ENCODE data around the gene PCDHA5.
A peak's percentile ranks its signal among the peaks of the same experiment; 100 is the strongest.
"Not testable (repeated sequence)": the region's sequence is repeated elsewhere in the genome, so short reads cannot be mapped to it uniquely, and the experiment has no call there.

PCDHA5 gene

GRCh38 chr5:140821375-140822280 is at the start of gene PCDHA5:
Gene PCDHA5, plus strand, starts transcription at chr5:140821613.
- peaks cover 4 to 9% of the 10 kb centered on the region in 2 donors for H3K9me3 ChIP-seq (ENCODE audit: control insufficient read depth in 1 of 2, low read length in 2 of 2)
- H3K4me1 ChIP-seq (ENCODE audit: control insufficient read depth in 1 of 2, insufficient read depth in 2 of 2, low read length in 2 of 2) = no peaks in the 10 kb centered on the region
- H3K27ac ChIP-seq (ENCODE audit: low read depth, low read length) = no peak within 1 kb of the TSS
- no peak within 1 kb of the TSS for H3K9ac ChIP-seq (ENCODE audit: low read depth in 1 of 2, low read length in 2 of 2)
- H3K27me3 ChIP-seq (ENCODE audit: control insufficient read depth in 1 of 2, insufficient read depth in 2 of 2, low read length in 2 of 2) = no peaks in the 10 kb centered on the region
- no peak within 1 kb of the TSS for H3K4me3 ChIP-seq (ENCODE audit: low read depth in 1 of 2, low read length in 2 of 2)
- no peaks in the 10 kb centered on the region for H3K36me3 ChIP-seq (ENCODE audit: control insufficient read depth in 1 of 2, insufficient read depth in 2 of 2, low read length in 2 of 2)

- H3K4me3 ChIP-seq (ENCODE audit: low read depth in 1 of 2, low read length in 2 of 2) = no peak overlapping the region
- no peaks in the 10 kb centered on the region for H3K27me3 ChIP-seq (ENCODE audit: control insufficient read depth in 1 of 2, insufficient read depth in 2 of 2, low read length in 2 of 2)
- no peak overlapping the region for H3K9ac ChIP-seq (ENCODE audit: low read depth in 1 of 2, low read length in 2 of 2)
- no peaks in the 10 kb centered on the region for H3K4me1 ChIP-seq (ENCODE audit: control insufficient read depth in 1 of 2, insufficient read depth in 2 of 2, low read length in 2 of 2)
- H3K36me3 ChIP-seq (ENCODE audit: control insufficient read depth in 1 of 2, insufficient read depth in 2 of 2, low read length in 2 of 2) = no peaks in the 10 kb centered on the region
- peaks cover 30 to 35% of the 10 kb centered on the region in 2 donors for H3K9me3 ChIP-seq (ENCODE audit: control insufficient read depth in 1 of 2, low read length in 2 of 2)
- no peak overlapping the region for H3K27ac ChIP-seq (ENCODE audit: low read depth, low read length)
These were observed 40.9 kb upstream of the PCDHA5 start for GRCh38 chr5:140780512-140780911.

- Histone ChIP-seq H3K4me1 (ENCODE audit: control insufficient read depth in 1 of 2, insufficient read depth in 2 of 2, low read length in 2 of 2) (no peaks in the 10 kb centered on the region), H3K27me3 (ENCODE audit: control insufficient read depth in 1 of 2, insufficient read depth in 2 of 2, low read length in 2 of 2) (no peaks in the 10 kb centered on the region), H3K36me3 (ENCODE audit: control insufficient read depth in 1 of 2, insufficient read depth in 2 of 2, low read length in 2 of 2) (no peaks in the 10 kb centered on the region), H3K4me3 (ENCODE audit: low read depth in 1 of 2, low read length in 2 of 2) (no peak within 1 kb of the TSS), H3K9ac (ENCODE audit: low read depth in 1 of 2, low read length in 2 of 2) (no peak within 1 kb of the TSS), H3K27ac (ENCODE audit: low read depth, low read length) (no peak within 1 kb of the TSS), H3K9me3 (ENCODE audit: control insufficient read depth in 1 of 2, low read length in 2 of 2) (peaks cover 37 to 45% of the 10 kb centered on the region in 2 donors)
These were observed 35.3 kb upstream of the PCDHA5 start, which contains the start of gene PCDHA1 for GRCh38 chr5:140785905-140786686. Gene PCDHA1, plus strand, starts transcription at chr5:140786140.

GRCh38 chr5:140787422-140787821 is 34.0 kb upstream of the PCDHA5 start:
- H3K9me3 ChIP-seq (ENCODE audit: control insufficient read depth in 1 of 2, low read length in 2 of 2) = peaks cover 35 to 38% of the 10 kb centered on the region in 2 donors
- H3K4me1 ChIP-seq (ENCODE audit: control insufficient read depth in 1 of 2, insufficient read depth in 2 of 2, low read length in 2 of 2); H3K27me3 ChIP-seq (ENCODE audit: control insufficient read depth in 1 of 2, insufficient read depth in 2 of 2, low read length in 2 of 2); H3K36me3 ChIP-seq (ENCODE audit: control insufficient read depth in 1 of 2, insufficient read depth in 2 of 2, low read length in 2 of 2); H3K9ac ChIP-seq (ENCODE audit: low read depth in 1 of 2, low read length in 2 of 2); H3K27ac ChIP-seq (ENCODE audit: low read depth, low read length); H3K4me3 ChIP-seq (ENCODE audit: low read depth in 1 of 2, low read length in 2 of 2): not testable (repeated sequence)

- H3K9me3 ChIP-seq (ENCODE audit: control insufficient read depth in 1 of 2, low read length in 2 of 2) = peaks cover 29 to 37% of the 10 kb centered on the region in 2 donors
- not testable (repeated sequence) for H3K27me3 ChIP-seq (ENCODE audit: control insufficient read depth in 1 of 2, insufficient read depth in 2 of 2, low read length in 2 of 2)
These were observed 33.4 kb upstream of the PCDHA5 start for GRCh38 chr5:140787849-140788504.

GRCh38 chr5:140791089-140791488 is 30.3 kb upstream of the PCDHA5 start:
- peaks cover 28 to 37% of the 10 kb centered on the region in 2 donors for H3K9me3 ChIP-seq (ENCODE audit: control insufficient read depth in 1 of 2, low read length in 2 of 2)
- H3K27me3 ChIP-seq (ENCODE audit: control insufficient read depth in 1 of 2, insufficient read depth in 2 of 2, low read length in 2 of 2) = no peaks in the 10 kb centered on the region

More at GRCh38 chr5:140787849-140788504, 33.4 kb upstream of the PCDHA5 start:
- not testable (repeated sequence) for H3K36me3 ChIP-seq (ENCODE audit: control insufficient read depth in 1 of 2, insufficient read depth in 2 of 2, low read length in 2 of 2); H3K9ac ChIP-seq (ENCODE audit: low read depth in 1 of 2, low read length in 2 of 2); H3K27ac ChIP-seq (ENCODE audit: low read depth, low read length); H3K4me3 ChIP-seq (ENCODE audit: low read depth in 1 of 2, low read length in 2 of 2); H3K4me1 ChIP-seq (ENCODE audit: control insufficient read depth in 1 of 2, insufficient read depth in 2 of 2, low read length in 2 of 2)

GRCh38 chr5:140794595-140795258 is 26.7 kb upstream of the PCDHA5 start, which contains the start of gene PCDHA2:
Gene PCDHA2, plus strand, starts transcription at chr5:140794852.
- Histone ChIP-seq H3K4me3 (ENCODE audit: low read depth in 1 of 2, low read length in 2 of 2) (peak within 1 kb of the TSS in 1 of 2 donors; percentile 8), H3K27me3 (ENCODE audit: control insufficient read depth in 1 of 2, insufficient read depth in 2 of 2, low read length in 2 of 2) (no peaks in the 10 kb centered on the region), H3K4me1 (ENCODE audit: control insufficient read depth in 1 of 2, insufficient read depth in 2 of 2, low read length in 2 of 2) (no peaks in the 10 kb centered on the region), H3K36me3 (ENCODE audit: control insufficient read depth in 1 of 2, insufficient read depth in 2 of 2, low read length in 2 of 2) (no peaks in the 10 kb centered on the region), H3K27ac (ENCODE audit: low read depth, low read length) (no peak within 1 kb of the TSS), H3K9me3 (ENCODE audit: control insufficient read depth in 1 of 2, low read length in 2 of 2) (peaks cover 24% of the 10 kb centered on the region in 2 donors), H3K9ac (ENCODE audit: low read depth in 1 of 2, low read length in 2 of 2) (no peak within 1 kb of the TSS)

More at GRCh38 chr5:140791089-140791488, 30.3 kb upstream of the PCDHA5 start:
- H3K4me3 ChIP-seq (ENCODE audit: low read depth in 1 of 2, low read length in 2 of 2) = no peak overlapping the region
- H3K4me1 ChIP-seq (ENCODE audit: control insufficient read depth in 1 of 2, insufficient read depth in 2 of 2, low read length in 2 of 2) = no peaks in the 10 kb centered on the region
- H3K9ac ChIP-seq (ENCODE audit: low read depth in 1 of 2, low read length in 2 of 2) = no peak overlapping the region
- H3K36me3 ChIP-seq (ENCODE audit: control insufficient read depth in 1 of 2, insufficient read depth in 2 of 2, low read length in 2 of 2) = no peaks in the 10 kb centered on the region
- H3K27ac ChIP-seq (ENCODE audit: low read depth, low read length) = no peak overlapping the region

GRCh38 chr5:140795259-140795641 is 26.2 kb upstream of the PCDHA5 start:
- Histone ChIP-seq H3K27ac (ENCODE audit: low read depth, low read length) (no peak overlapping the region), H3K4me3 (ENCODE audit: low read depth in 1 of 2, low read length in 2 of 2) (no peak overlapping the region), H3K9ac (ENCODE audit: low read depth in 1 of 2, low read length in 2 of 2) (no peak overlapping the region), H3K4me1 (ENCODE audit: control insufficient read depth in 1 of 2, insufficient read depth in 2 of 2, low read length in 2 of 2) (no peaks in the 10 kb centered on the region), H3K9me3 (ENCODE audit: control insufficient read depth in 1 of 2, low read length in 2 of 2) (peaks cover 24% of the 10 kb centered on the region in 2 donors), H3K36me3 (ENCODE audit: control insufficient read depth in 1 of 2, insufficient read depth in 2 of 2, low read length in 2 of 2) (no peaks in the 10 kb centered on the region), H3K27me3 (ENCODE audit: control insufficient read depth in 1 of 2, insufficient read depth in 2 of 2, low read length in 2 of 2) (no peaks in the 10 kb centered on the region)

GRCh38 chr5:140796072-140796717 is 25.2 kb upstream of the PCDHA5 start:
- H3K27ac ChIP-seq (ENCODE audit: low read depth, low read length); H3K9ac ChIP-seq (ENCODE audit: low read depth in 1 of 2, low read length in 2 of 2); H3K36me3 ChIP-seq (ENCODE audit: control insufficient read depth in 1 of 2, insufficient read depth in 2 of 2, low read length in 2 of 2); H3K27me3 ChIP-seq (ENCODE audit: control insufficient read depth in 1 of 2, insufficient read depth in 2 of 2, low read length in 2 of 2); H3K4me1 ChIP-seq (ENCODE audit: control insufficient read depth in 1 of 2, insufficient read depth in 2 of 2, low read length in 2 of 2): not testable (repeated sequence)
- H3K9me3 ChIP-seq (ENCODE audit: control insufficient read depth in 1 of 2, low read length in 2 of 2) = peaks cover 24% of the 10 kb centered on the region in 2 donors
- H3K4me3 ChIP-seq (ENCODE audit: low read depth in 1 of 2, low read length in 2 of 2) = peak overlapping the region in 1 of 2 donors; percentile 19
